HG03558 (cell line): ENCODE results near the gene STARD6.
"Not testable (repeated sequence)": the region's sequence is repeated elsewhere in the genome, so short reads cannot be mapped to it uniquely, and the experiment has no call there.

Source experiments
- ATAC-seq: cut with Tn5 transposase; IDR thresholded peaks from one replicate; pipeline ENCODE4 v1.9.1; 2021; ENCODE audit warnings: moderate number of reproducible peaks; ENCODE audit not compliant: unreplicated experiment; ENCODE audit errors: extremely low read depth

Gene STARD6

GRCh38 chr18:54357082-54357659, 487 bp downstream of the STARD6 start:
- peak; percentile 11 for ATAC-seq

GRCh38 chr18:54351186-54351585, 6.5 kb downstream of the STARD6 start:
- ATAC-seq: no peak

GRCh38 chr18:54338230-54338629, 19.4 kb downstream of the STARD6 start:
- no peak for ATAC-seq

- ATAC-seq: no peak
Observed at GRCh38 chr18:54335638-54336173, 22.0 kb downstream of the STARD6 start.

GRCh38 chr18:54330768-54331548, 26.7 kb downstream of the STARD6 start:
- ATAC-seq: no peak

- ATAC-seq: no peak
Observed at GRCh38 chr18:54329787-54330186, 27.9 kb downstream of the STARD6 start.

- ATAC-seq: no peak
Observed at GRCh38 chr18:54327818-54328217, 29.8 kb downstream of the STARD6 start.

- no peak for ATAC-seq
Observed at GRCh38 chr18:54323970-54324369, 33.7 kb downstream of the STARD6 start.

GRCh38 chr18:54323561-54323960, 34.1 kb downstream of the STARD6 start:
- no peak for ATAC-seq

GRCh38 chr18:54316071-54316820, 41.4 kb downstream of the STARD6 start:
- no peak for ATAC-seq

- ATAC-seq: not testable (repeated sequence)
Observed at GRCh38 chr18:54309564-54309963, 48.1 kb downstream of the STARD6 start.

GRCh38 chr18:54303408-54303807, 54.2 kb downstream of the STARD6 start:
- ATAC-seq: no peak

- ATAC-seq: not testable (repeated sequence)
Observed at GRCh38 chr18:54298991-54299390, 58.7 kb downstream of the STARD6 start.

GRCh38 chr18:54296062-54296461, 61.6 kb downstream of the STARD6 start:
- ATAC-seq: no peak

- no peak for ATAC-seq
Observed at GRCh38 chr18:54294274-54294673, 63.4 kb downstream of the STARD6 start.

GRCh38 chr18:54284981-54285785, 72.5 kb downstream of the STARD6 start:
- ATAC-seq: peak; percentile 99

- ATAC-seq: peak; percentile 16
Observed at GRCh38 chr18:54284535-54284934, 73.1 kb downstream of the STARD6 start.

GRCh38 chr18:54280220-54280569, 77.5 kb downstream of the STARD6 start:
- no peak for ATAC-seq

GRCh38 chr18:54279477-54280219, 78.0 kb downstream of the STARD6 start:
- no peak for ATAC-seq

- no peak for ATAC-seq
Observed at GRCh38 chr18:54278615-54279014, 79.0 kb downstream of the STARD6 start.
